SK-N-MC (cell line): Measurements from ENCODE around the gene GNG5.

Experiments used
- EZH2 ChIP-seq: fragments of 200-600 bp; sonication (generic); IDR thresholded peaks from one replicate; pipeline ENCODE4 v1.6.1; 2017; ENCODE audit warnings: antibody characterized with exemption
- FOXP2 ChIP-seq: optimal IDR thresholded peaks from 2 replicates; pipeline ENCODE3; 2011; ENCODE audit warnings: mild to moderate bottlenecking, moderate library complexity; ENCODE audit not compliant: insufficient read depth; ENCODE audit errors: extremely low read length, control extremely low read depth
- POLR2AphosphoS5 ChIP-seq: IDR thresholded peaks from 2 replicates; pipeline ENCODE4 v1.6.1; 2012; ENCODE audit warnings: mild to moderate bottlenecking, low read depth, low read length, borderline replicate concordance

GRCh38 chr1:84502927-84503326 lies 3.5 kb downstream of the GNG5 start:
- TF ChIP-seq EZH2 (no peak), POLR2AphosphoS5 (no peak), FOXP2 (no peak)
